ENCODE results near the gene NPIPA2.
"Not testable (repeated sequence)": the region's sequence is repeated elsewhere in the genome, so short reads cannot be mapped to it uniquely, and the experiment has no call there.

The NPIPA2 gene

DNA sequence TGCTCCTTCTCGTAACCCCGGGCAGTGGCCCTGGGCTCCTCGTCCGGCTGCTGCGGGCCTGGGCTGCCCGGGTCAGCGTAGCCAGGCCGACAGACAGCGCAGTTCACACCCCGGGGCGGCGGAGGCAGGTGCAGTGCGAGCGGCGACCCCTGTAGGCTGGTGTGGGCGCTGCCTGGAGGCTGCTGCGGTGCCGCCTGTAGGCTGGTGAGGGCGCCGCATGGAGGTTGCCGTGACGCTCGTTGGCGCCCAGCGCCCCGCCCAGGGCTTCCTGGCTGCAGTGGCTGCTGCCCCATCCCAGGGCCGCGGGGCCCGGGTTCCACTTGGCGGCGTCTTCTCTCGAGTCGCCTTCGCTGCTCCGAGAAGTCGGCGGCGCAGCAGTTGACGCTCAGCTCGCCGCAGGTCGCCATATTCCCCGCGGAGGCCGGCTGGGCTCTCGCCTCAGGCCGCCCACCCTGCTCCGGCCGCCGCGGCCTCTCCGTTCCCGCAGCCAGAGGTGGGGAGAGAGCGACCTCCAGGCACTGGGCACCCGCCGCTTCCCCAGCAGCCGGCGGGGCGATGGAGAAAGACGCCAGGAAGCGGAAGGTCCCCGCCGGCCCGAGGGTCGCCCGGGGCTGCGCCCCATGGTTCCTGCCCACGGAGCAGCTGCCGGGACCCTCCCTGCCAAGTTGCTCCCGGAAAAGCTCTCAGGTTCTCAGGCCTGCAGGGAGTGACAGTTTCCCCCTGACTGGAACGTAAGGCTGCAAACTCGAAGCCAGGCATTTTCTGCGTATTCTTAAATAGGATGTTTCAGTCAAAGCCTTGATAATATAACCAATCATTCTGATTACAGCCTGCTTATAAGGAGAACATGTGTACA, at the start of gene NPIPA2:
Gene NPIPA2 (plus strand): TSS at position 261 of the 856 bp plus-strand sequence. CDS start 5,533 bp downstream, outside the sequence.
- not testable (repeated sequence) for FAIRE-seq

DNA sequence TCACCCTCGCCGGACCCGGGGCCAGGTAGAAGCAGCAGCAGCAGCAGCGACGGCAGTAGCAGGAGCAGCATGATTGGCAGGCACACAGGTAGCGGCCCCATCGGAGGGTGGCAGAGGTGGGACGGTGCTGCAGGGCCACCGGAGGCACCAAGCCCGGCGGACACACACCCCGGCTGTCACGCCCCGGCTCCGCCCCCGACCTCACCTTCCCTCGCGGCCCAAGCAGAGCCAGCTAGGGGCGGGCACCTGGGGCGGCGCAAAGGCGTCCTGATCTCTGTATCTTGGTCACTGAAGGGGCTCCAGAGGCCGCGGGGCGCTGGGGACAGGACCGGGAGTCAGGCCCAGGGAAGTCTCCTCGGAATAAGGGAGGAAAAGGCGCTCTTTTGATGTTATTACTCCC, 48.2 kb upstream of the NPIPA2 start, which contains the start of gene PLA2G10:
Gene PLA2G10 (minus strand): TSS at position 180 of the 400 bp plus-strand sequence. CDS start 79 bp downstream, at position 101.
- not testable (repeated sequence) for FAIRE-seq

DNA sequence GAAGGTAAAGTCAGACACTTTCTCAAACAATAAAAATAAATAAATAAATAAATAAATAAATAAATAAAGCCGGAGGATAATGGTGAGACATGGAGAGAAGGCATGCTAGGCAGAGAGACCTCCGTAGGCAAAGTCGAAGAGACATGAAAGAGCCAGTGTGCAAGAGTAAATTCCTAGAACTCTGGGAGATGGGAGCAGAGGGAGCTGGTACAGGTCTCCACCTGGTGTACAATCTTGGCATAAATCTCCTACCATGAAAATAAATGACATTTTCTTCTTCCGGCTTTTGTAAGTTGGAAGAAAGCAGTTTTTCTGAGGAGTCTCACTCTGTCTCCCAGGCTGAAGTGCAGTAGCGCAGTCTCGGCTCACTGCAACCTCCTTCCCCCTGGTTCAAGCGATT, 40.5 kb upstream of the NPIPA2 start:
- FAIRE-seq, result peak; percentile 27

DNA sequence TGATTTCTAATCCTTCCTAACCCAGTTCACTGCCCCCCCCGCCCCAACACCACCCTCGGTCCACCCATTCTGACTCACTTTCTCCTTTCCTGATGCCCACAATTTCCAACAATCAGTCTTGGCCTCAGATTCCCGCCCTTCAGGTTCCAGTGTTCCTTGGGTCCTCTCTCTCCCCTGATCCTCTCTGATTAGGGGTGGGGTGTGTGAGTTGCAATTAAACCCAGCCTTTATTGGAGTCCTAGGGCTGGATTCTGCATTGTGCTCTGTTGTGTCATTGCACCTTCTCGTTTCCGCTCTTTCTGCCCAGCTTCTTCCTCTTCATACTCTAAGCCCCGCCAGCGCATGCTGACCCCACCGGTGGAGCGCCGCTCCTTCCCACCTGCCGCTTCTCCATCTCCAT, 39.7 kb upstream of the NPIPA2 start:
- FAIRE-seq, result not testable (repeated sequence)

DNA sequence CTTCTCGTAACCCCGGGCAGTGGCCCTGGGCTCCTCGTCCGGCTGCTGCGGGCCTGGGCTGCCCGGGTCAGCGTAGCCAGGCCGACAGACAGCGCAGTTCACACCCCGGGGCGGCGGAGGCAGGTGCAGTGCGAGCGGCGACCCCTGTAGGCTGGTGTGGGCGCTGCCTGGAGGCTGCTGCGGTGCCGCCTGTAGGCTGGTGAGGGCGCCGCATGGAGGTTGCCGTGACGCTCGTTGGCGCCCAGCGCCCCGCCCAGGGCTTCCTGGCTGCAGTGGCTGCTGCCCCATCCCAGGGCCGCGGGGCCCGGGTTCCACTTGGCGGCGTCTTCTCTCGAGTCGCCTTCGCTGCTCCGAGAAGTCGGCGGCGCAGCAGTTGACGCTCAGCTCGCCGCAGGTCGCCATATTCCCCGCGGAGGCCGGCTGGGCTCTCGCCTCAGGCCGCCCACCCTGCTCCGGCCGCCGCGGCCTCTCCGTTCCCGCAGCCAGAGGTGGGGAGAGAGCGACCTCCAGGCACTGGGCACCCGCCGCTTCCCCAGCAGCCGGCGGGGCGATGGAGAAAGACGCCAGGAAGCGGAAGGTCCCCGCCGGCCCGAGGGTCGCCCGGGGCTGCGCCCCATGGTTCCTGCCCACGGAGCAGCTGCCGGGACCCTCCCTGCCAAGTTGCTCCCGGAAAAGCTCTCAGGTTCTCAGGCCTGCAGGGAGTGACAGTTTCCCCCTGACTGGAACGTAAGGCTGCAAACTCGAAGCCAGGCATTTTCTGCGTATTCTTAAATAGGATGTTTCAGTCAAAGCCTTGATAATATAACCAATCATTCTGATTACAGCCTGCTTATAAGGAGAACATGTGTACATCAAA, 38.9 kb upstream of the NPIPA2 start, which contains the start of gene NPIPA3:
Gene NPIPA3 (plus strand): TSS at position 256 of the 856 bp plus-strand sequence. CDS start 5,533 bp downstream, outside the sequence.
- FAIRE-seq, result not testable (repeated sequence)

DNA sequence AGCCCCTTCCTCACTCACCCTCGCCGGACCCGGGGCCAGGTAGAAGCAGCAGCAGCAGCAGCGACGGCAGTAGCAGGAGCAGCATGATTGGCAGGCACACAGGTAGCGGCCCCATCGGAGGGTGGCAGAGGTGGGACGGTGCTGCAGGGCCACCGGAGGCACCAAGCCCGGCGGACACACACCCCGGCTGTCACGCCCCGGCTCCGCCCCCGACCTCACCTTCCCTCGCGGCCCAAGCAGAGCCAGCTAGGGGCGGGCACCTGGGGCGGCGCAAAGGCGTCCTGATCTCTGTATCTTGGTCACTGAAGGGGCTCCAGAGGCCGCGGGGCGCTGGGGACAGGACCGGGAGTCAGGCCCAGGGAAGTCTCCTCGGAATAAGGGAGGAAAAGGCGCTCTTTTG, 9.1 kb upstream of the NPIPA2 start:
- FAIRE-seq, result not testable (repeated sequence)

DNA sequence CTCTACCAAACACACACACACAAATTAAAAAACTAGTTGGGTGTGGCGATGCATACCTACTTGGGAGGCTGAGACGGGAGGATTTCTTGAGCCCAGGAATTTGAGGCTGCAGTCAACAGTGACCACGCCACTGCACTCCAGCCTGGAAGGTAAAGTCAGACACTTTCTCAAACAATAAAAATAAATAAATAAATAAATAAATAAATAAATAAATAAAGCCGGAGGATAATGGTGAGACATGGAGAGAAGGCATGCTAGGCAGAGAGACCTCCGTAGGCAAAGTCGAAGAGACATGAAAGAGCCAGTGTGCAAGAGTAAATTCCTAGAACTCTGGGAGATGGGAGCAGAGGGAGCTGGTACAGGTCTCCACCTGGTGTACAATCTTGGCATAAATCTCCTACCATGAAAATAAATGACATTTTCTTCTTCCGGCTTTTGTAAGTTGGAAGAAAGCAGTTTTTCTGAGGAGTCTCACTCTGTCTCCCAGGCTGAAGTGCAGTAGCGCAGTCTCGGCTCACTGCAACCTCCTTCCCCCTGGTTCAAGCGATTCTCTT, 1.4 kb upstream of the NPIPA2 start:
- FAIRE-seq, result peak; percentile 85

DNA sequence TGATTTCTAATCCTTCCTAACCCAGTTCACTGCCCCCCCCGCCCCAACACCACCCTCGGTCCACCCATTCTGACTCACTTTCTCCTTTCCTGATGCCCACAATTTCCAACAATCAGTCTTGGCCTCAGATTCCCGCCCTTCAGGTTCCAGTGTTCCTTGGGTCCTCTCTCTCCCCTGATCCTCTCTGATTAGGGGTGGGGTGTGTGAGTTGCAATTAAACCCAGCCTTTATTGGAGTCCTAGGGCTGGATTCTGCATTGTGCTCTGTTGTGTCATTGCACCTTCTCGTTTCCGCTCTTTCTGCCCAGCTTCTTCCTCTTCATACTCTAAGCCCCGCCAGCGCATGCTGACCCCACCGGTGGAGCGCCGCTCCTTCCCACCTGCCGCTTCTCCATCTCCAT, 539 bp upstream of the NPIPA2 start:
- FAIRE-seq, result not testable (repeated sequence)

DNA sequence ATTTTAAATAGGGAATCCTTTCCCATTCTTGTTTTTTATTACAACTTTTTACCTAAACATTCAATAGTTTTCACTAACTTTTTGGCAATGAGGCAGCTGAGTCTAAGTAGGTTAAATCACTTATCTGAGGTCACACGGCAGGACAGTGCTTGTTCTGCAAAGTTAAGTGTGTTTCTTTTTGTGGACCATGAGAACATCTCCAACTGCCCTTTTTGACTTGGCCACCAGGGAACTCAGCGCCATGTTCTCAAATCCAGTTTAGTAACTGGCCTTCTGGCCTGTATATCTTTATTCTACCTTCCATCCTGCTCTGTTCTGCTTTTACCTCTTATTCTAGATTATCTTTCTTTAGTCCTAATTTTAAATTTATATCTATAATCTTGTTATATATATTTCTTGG, 31.3 kb downstream of the NPIPA2 start:
- not testable (repeated sequence) for FAIRE-seq

DNA sequence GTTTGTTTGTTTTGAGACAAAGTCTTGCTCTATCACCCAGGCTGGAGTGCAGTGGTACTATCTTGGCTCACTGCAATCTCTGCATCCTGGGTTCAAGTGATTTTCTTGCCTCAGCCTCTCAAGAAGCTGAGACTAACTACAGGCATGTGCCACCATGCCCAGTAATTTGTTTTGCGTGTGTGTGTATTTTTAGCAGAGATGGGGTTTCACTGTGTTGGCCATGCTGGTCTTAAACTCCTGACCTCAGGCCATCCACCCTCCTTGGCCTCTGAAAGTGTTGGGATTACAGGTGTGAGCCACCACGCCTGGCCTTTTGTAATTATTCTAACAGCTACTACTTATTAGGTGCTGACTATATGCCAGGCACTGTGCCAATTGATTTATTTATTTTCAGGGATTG, 33.3 kb downstream of the NPIPA2 start:
- not testable (repeated sequence) for FAIRE-seq

DNA sequence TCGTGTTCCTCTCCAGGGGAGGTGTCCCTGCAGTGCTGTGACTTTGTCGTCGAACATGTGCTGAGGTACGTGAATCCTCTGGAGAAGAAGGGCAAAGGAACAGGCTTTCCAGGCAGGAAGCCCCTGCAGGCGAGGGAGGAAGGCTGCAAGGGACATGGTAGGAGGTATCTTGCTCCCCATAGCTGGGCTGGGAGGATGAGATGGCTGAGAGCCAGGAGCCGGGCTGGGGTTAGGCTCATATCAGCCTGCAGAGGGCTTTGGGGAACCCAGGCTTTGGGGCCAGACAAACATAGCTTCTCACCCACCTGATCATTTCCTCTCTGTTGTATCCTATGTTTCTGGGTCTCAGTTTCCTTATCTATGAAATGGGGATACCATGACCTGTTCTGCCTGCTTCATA, 34.4 kb downstream of the NPIPA2 start:
- not testable (repeated sequence) for FAIRE-seq

DNA sequence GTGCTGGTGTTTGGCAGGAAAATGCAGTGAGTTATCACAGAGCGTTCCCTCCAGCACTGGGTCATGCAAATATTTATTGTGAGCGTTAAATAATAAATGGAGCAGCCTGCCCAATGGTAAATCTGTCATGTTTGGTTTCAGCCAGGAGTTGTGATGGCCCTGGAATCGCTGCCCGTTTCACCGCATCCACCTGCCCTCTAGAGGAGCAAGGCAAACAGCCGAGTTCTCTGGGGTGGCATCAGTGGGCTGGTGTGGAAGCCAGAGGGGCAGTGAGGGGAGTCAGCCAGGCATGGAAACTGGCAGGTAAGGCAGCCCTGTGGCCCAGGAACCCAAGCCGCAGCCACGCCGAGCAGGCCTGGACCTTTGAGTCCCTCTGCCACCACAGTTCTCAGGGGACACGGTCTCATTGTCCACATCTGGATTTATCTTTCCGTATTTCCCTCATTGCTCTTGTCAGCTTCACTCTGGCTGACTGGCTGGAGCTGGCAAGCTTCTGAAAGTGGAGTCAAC, 37.1 kb downstream of the NPIPA2 start:
- FAIRE-seq, result not testable (repeated sequence)

DNA sequence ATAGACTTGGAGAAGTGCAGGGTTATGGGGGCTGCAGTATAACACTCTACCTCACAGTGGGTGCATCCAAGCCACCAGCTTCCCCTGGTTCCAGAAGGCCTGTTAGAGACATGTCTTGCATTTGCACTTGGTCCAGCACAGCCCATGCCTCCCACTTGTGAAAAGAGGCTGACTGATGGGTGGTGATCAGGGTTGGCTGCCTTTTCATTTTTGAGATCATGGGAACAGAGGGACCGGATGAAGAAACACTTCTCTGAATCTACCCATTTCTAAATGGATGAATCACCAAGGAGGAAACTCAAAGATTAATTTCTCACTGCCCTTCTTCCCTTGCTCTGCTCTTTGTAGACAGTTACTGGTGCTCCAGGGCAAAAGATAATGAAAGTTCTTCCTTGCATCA, 43.8 kb downstream of the NPIPA2 start:
- not testable (repeated sequence) for FAIRE-seq

DNA sequence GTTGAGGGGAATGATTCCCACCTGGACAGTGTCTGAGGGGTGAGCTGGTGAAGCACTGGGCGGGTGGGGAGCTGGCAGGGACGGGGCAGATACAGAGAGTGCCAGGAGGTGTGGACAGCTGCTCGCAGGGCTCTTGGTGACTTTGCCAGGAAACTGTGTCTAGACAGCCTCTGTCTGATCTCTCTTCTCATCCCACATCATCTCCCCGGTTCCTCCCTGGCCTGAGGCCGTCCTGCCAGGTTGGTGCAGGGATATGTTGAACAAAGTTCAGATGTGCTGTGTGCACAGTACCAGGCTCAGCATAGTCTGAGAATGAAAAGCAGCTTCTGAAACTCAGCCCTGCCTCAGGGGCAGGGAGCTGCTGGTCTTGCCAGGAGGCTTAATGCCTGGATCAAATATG, 47.2 kb downstream of the NPIPA2 start:
- FAIRE-seq, result not testable (repeated sequence)

DNA sequence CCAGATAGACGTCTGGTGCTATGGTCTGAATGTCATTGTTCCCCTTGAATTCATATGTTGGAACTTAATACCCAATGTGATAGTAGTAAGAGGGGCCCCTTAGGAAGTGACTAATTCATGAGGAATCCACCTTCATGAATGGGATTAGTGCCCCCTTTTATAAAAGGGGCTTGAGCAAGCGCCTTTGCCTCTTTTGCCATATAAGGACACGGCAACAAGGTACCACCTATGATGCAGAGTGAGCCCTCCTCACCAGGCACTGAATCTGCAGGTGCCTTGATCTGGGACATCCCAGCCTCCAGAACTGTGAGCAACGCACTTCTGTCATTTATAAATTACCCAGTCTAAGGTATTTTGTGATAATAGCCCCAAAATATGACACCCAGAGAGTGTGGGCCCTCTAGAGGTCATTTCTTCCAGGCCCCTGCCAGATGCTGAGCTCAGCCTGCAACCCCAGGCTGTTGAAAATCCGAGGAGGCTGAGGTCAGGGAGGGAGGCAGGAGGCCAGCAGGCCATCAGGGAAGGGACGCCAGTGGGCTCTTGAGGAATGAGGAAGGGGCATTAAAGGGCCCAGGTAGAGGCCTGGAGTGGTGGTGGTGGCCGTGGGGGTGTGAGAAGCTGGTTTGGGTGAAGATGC, 48.1 kb downstream of the NPIPA2 start:
- FAIRE-seq, result not testable (repeated sequence)

DNA sequence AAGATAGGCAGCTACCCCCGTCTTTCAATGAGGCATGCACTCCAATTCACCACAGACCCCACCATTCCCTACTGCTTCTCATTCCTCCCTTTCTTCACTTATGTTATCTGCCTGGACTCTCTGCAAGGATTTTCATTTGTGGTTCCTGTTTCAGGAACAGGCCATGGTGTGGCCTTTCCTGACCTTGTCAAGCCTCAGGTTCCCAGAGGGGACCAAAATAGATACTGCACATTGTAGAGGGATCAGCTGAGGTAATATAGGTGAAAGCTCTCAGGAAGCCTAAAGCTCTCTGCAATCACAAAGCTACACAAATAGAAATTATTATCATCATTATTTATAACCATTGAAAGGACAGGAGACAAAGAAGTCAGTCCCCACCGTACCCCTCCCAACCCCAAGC, 50.6 kb downstream of the NPIPA2 start:
- not testable (repeated sequence) for FAIRE-seq

DNA sequence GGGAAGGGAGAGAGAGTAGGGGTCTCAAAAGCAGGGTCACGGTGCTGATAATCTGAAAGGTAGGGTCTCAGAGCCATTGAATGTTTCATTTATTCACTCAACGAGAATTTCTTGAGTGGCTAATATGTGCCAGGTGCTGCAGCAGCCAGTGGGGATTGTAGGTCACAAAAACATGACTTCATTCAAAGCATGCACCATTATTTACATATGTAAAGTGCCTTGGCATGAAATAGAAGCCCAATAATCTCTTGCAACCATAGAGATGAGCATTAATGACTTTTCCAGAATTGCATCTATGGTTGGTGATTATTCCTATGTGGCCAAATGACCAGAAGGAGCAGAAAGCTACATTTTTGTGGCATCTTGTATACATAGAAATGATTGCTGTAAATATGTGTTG, 55.2 kb downstream of the NPIPA2 start:
- not testable (repeated sequence) for FAIRE-seq

DNA sequence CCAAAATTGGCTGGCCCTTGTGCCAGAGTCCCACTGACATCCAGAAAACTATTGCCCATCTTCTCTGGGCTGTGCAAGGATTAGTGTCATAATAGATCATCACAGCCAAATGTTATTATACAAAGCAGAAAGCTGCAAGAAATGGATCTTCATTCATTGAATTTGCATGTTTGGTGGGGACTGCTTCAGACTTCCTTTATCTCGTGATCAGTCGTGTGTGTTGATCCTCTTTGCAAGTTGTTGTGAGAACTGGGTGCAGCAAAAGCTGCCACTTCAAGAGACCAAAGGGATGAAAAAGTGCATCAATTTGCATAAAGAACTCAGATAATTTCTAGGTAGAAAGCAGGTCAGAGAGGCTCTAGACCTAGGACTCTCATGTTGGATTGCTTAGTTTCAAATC, 61.2 kb downstream of the NPIPA2 start:
- not testable (repeated sequence) for FAIRE-seq

DNA sequence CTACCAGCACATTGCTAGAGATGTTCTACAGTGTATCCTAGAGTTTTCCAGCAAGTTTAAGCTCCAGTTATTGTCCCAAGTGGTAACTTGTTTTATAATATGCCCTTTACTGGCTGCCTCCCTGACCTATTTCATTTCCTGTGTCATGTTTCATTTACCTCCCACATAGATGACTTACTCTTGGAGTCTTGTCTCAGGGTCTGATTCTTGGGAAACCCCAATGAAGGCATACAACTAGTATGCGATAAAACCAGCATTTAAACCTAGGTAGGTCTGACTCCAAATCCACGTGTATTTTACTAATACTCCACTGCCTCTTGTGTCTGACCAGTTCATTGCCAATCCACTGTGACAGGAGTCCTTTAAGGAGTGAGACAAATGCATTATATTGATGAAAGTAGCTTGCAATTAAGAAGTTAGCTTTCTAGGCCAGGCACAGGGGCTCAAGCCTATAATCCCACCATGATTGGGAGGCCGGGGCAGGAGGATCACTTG, 64.9 kb downstream of the NPIPA2 start:
- FAIRE-seq, result not testable (repeated sequence)

DNA sequence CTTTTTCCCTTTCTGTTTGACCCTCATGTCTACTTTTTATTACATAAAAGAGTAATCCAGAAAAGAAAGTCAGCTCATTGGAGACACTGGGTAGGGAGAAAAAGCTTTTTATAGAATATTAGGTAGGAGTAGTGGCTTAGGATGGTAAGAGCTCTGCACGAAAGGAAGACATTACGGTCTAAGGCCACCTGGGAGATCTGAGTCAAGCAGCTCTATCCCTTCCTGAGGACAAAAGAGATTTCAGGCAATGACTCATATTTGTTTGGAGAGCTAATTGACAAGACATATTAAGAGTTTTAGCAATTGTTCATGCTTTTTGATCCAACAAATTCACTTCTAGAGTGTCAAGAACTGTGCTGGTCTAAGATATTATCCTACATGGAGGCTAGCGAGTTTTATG, 71.6 kb downstream of the NPIPA2 start:
- not testable (repeated sequence) for FAIRE-seq

Data from G401.6 (cell line).